Fibroblast of villous mesenchyme (primary cell): ENCODE results near the gene FRS3. TPM values are rescaled to one million over a fixed set of nuclear protein-coding genes. Genes with fewer than 3 reads are reported as not detected.

ENCODE experiments used
- DNase-seq: peaks from one replicate; pipeline ENCODE4 v3.0.0-alpha.2; 2010; ENCODE audit warnings: low read depth
- H3K4me3 ChIP-seq: 2 replicates; pipeline ENCODE4 v1.5.1; 2011; ENCODE audit warnings: low read depth, mild to moderate bottlenecking, low read length
- CTCF ChIP-seq: IDR thresholded peaks from 2 replicates; pipeline ENCODE4 v1.5.1; 2012; ENCODE audit warnings: low read depth, mild to moderate bottlenecking, low read length; ENCODE audit not compliant: insufficient read depth
- total RNA-seq: library from RNA; depleted of rRNA; stranded (reverse); fragments of >200 nt; gene quantifications from 2 replicates; pipeline ENCODE4 v1.2.3, GENCODE V29; 2012

The FRS3 gene
- total RNA-seq, 1 donor = 1.3 TPM

- DNase-seq = no peak
- no peak overlapping the region for H3K4me3 ChIP-seq
- TF ChIP-seq CTCF = no peak
Measured at GRCh38 chr6:41758641-41759035, 21.1 kb downstream of the FRS3 start.

- H3K4me3 ChIP-seq = no peak overlapping the region
- no peak for TF ChIP-seq CTCF
- no peak for DNase-seq
Measured at GRCh38 chr6:41757931-41758640, 21.6 kb downstream of the FRS3 start.

GRCh38 chr6:41757271-41757670 lies 22.4 kb downstream of the FRS3 start:
- DNase-seq = no peak
- H3K4me3 ChIP-seq = no peak overlapping the region
- no peak for TF ChIP-seq CTCF

DNA sequence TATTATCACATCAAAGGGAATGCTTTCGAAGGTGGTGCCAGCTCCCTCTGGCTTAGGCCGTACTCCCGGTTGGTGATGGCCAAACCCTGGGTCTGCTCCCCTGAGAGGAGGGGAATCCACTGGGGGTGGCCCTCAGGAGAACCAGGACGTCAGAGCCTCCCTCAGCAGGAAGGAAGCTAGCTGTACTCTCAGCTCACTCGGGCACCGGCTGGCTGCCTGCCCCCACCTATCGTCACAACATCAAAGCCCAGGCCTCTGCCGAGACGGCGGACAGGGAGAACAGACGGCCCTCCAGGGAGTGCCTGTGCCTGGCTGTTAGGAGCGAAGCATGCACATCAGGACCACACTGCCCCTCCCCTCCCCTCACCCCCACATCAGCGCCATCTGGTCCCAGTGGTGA lies 23.3 kb downstream of the FRS3 start:
- TF ChIP-seq CTCF = no peak
- DNase-seq = no peak
- no peak overlapping the region for H3K4me3 ChIP-seq

- DNase-seq = no peak
Measured at GRCh38 chr6:41755895-41756294, 23.8 kb downstream of the FRS3 start.

DNA sequence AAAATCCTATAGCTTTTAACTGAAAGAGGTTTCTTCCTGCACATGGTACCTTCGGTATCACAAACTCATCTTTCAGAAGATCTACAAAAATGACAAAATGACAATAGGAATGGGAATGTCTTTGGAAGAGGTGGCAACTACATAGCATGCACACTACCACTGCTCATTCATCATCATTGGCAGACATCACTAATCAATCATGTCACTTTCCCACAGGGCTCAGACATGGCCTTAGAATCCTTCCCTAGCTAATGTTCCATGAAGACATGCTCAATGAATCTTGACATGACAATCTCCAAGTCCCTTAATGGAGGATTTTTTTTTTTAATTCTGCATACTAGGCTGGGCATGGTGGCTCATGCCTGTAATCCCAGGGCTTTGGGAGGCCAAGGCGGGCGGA lies 29.3 kb downstream of the FRS3 start:
- DNase-seq = no peak
- TF ChIP-seq CTCF = no peak
- H3K4me3 ChIP-seq = no peak overlapping the region

More at GRCh38 chr6:41755895-41756294, 23.8 kb downstream of the FRS3 start:
- no peak for TF ChIP-seq CTCF
- no peak overlapping the region for H3K4me3 ChIP-seq

GRCh38 chr6:41748542-41748941 lies 31.2 kb downstream of the FRS3 start:
- no peak overlapping the region for H3K4me3 ChIP-seq
- DNase-seq = peak; percentile 70
- TF ChIP-seq CTCF = no peak
